BLaER1 treated with 17β-estradiol and CSF1 and Interleukin-3, amounts not matched to agents 10 nM and 100 nM (cell line): ENCODE measurements around the gene AKAP12.
A peak's percentile ranks its signal among the peaks of the same experiment; 100 is the strongest.

ENCODE experiments used
- H3K27ac ChIP-seq, 11 experiments: shearing (Covaris generic); formaldehyde crosslinking; 2 replicates each; pipeline ENCODE4 v1.8.1; 2022
- H3K27me3 ChIP-seq, 11 experiments: shearing (Covaris generic); formaldehyde crosslinking; 2 replicates each; pipeline ENCODE4 v1.8.1; 2022
- H3K36me3 ChIP-seq, 11 experiments: shearing (Covaris generic); formaldehyde crosslinking; 2 replicates each; pipeline ENCODE4 v1.8.1; 2022
- H3K4me1 ChIP-seq, 10 experiments: shearing (Covaris generic); formaldehyde crosslinking; 2 replicates each; pipeline ENCODE4 v1.8.1; 2022
- H3K4me2 ChIP-seq, 11 experiments: shearing (Covaris generic); formaldehyde crosslinking; 2 replicates each; pipeline ENCODE4 v1.8.1; 2022
- H3K4me3 ChIP-seq, 10 experiments: shearing (Covaris generic); formaldehyde crosslinking; 2 replicates each; pipeline ENCODE4 v1.8.1; 2022
- H3K9ac ChIP-seq, 11 experiments: shearing (Covaris generic); formaldehyde crosslinking; 2 replicates each; pipeline ENCODE4 v1.8.1; 2022
- H3K9me3 ChIP-seq, 11 experiments: shearing (Covaris generic); formaldehyde crosslinking; replicated peaks in 1 of 11; 2 replicates each; pipeline ENCODE4 v1.8.1; 2022
- H4K20me1 ChIP-seq, 11 experiments: shearing (Covaris generic); formaldehyde crosslinking; 2 replicates each; pipeline ENCODE4 v1.8.1; 2022
- Cebpa-rat ChIP-seq, 11 experiments: shearing (Covaris generic); IDR thresholded peaks; 2 replicates each; pipeline ENCODE4 v1.8.1; 2022

The AKAP12 gene

DNA sequence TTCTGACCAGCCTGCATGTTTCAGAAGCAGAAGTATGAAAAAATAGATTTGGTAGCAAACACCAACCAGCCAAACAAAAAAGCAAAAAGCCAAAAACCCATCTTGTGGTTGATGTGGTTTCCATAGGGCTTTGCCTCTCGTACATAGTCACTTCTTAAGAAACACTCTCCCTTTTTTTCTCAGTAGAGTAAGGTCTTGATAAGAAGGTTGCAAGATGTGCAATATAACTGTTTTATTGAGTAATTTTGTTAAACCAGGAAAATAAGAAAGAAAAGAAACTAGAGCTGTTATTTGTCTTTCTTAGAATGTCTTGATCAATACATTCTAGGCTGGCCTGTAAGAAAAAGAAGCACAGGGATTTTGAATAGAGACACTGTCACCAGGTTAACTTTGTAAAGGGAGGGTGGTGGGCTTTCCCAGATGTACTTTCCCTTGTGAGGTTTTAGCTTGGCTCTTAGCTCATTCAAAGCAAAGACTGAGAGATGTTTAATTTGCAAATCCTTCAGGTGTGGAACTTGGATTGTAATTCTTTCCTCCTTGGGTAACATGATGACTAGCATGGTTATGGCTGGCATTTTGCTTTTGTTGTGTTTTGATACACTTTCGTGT is 49.7 kb downstream of the AKAP12 start:
- H3K4me1 ChIP-seq = peaks cover 38 to 90% (median 73%) of the 10 kb centered on the region in 10 experiments
- peak overlapping the region; percentile 61 to 88 (median 74) for H3K4me2 ChIP-seq
- H3K9ac ChIP-seq = peak overlapping the region in 1 of 11 experiments; percentile 15; a peak in 4 of 22 replicates
- H4K20me1 ChIP-seq = peaks cover 0 to 94% (median 50%) of the 10 kb centered on the region in 11 experiments; a peak in 17 of 22 replicates
- H3K27me3 ChIP-seq = peaks cover 0 to 39% (median 0%) of the 10 kb centered on the region in 11 experiments; a peak in 6 of 22 replicates
- no peaks in the 10 kb centered on the region for H3K9me3 ChIP-seq
- H3K27ac ChIP-seq = peak overlapping the region in 7 of 11 experiments; percentile 31 to 69 (median 40); a peak in 9 of 22 replicates
- H3K36me3 ChIP-seq = peaks cover 0 to 52% (median 9%) of the 10 kb centered on the region in 11 experiments; a peak in 13 of 22 replicates
- peak overlapping the region in 1 of 10 experiments; percentile 5; a peak in 2 of 20 replicates for H3K4me3 ChIP-seq
- TF ChIP-seq Cebpa-rat (IDR thresholded peaks at IDR 0.05) = peak in 3 of 11 experiments; percentile 12 to 69 (median 45); a peak in 3 of 22 replicates

DNA sequence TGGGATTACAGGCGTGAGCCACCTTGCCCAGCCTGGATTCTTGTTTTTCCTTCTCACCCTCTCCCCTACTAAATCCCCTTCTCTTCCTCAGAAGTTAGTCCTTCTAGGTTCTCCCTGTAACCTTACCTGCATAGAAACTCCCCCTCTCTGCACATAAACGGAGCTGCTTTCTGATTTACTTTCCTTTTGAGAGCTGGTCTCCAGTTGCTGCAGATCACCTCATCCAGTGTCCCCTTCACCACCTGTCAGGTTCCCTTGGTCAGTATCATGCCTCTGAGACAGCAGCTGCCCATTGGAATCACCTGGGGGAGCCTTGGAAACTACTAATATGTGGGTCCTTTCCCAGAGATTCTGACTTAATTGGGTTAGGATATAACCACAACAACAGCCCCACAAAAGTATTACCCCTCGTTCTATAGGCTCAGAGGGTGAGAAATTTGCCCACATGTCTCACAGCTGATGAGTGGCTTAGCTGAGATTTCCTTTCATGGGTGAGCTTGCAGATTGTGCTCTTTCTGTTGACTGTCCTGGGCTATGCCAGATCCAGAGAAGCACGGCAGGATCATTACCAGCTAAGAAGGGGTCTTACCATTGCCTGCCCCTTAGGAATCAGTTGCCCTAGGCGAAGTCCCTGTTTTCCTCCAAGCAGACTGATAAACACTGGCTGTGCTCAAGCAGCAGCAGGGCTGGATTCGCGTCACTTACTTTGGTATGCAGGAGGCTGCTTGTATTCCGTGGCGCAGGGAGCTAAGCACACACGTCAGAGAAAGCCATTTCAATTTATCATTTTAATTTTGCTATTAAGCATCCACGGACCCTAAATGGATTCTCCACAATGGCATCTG is 51.3 kb downstream of the AKAP12 start:
- no peak for TF ChIP-seq Cebpa-rat (IDR thresholded peaks at IDR 0.05)
- H3K4me2 ChIP-seq = peak overlapping the region in 10 of 11 experiments; percentile 2 to 88 (median 74); a peak in 19 of 22 replicates
- H3K27me3 ChIP-seq = peaks cover 0 to 39% (median 0%) of the 10 kb centered on the region in 11 experiments; a peak in 6 of 22 replicates
- H3K4me1 ChIP-seq = peaks cover 22 to 90% (median 72%) of the 10 kb centered on the region in 10 experiments
- no peak overlapping the region for H3K4me3 ChIP-seq
- H3K27ac ChIP-seq = peak overlapping the region in 3 of 11 experiments; percentile 2 to 66 (median 21); a peak in 2 of 22 replicates
- H3K9me3 ChIP-seq = no peaks in the 10 kb centered on the region
- H3K9ac ChIP-seq = no peak overlapping the region
- peaks cover 0 to 94% (median 59%) of the 10 kb centered on the region in 11 experiments; a peak in 18 of 22 replicates for H4K20me1 ChIP-seq
- H3K36me3 ChIP-seq = peaks cover 0 to 50% (median 7%) of the 10 kb centered on the region in 11 experiments; a peak in 13 of 22 replicates

GRCh38 chr6:151291722-151292059 is 51.9 kb downstream of the AKAP12 start:
- Histone ChIP-seq H3K36me3 (peaks cover 0 to 44% (median 3%) of the 10 kb centered on the region in 11 experiments; a peak in 9 of 22 replicates), H3K27ac (no peak overlapping the region), H3K27me3 (peaks cover 0 to 39% (median 0%) of the 10 kb centered on the region in 11 experiments; a peak in 6 of 22 replicates), H4K20me1 (peaks cover 0 to 96% (median 59%) of the 10 kb centered on the region in 11 experiments; a peak in 18 of 22 replicates), H3K4me3 (no peak overlapping the region), H3K9me3 (no peaks in the 10 kb centered on the region), H3K4me1 (peaks cover 17 to 90% (median 73%) of the 10 kb centered on the region in 10 experiments), H3K9ac (no peak overlapping the region), H3K4me2 (peak overlapping the region in 8 of 11 experiments; percentile 71 to 88 (median 75); a peak in 13 of 22 replicates)
- no peak for TF ChIP-seq Cebpa-rat (IDR thresholded peaks at IDR 0.05)

DNA sequence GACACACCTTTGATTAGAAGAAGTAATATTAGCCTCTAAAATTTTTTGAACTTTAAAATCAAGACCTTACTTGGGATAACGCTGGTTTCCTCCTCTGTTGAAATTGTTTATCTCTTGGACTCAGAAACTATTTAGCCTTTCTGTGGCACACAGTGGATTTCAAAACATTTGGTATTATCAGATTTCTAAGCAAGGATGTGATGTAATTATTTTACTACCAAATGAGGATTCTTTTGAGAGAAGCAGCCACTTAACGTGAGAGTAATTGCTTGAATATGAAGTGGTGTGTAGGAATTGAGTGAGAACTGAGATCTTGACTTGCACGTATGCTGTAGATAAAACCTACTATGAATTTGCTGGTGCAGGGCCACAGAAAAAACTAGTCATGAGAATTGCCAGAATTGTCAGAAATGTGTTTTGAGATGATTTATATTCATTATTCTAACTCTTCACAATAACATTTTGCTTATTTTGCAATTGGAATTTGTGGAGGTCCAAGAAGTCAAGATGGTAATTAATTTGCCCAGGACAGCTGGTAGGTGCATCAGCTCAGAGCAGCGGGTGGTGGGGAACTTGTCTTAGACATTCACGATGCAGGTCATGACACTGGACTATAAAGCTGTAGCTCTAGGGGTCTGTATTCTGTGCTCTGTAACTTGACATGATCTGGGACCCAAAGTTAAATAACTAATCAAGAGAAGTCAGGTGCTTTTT is 53.4 kb downstream of the AKAP12 start:
- peaks cover 0 to 99% (median 57%) of the 10 kb centered on the region in 11 experiments; a peak in 18 of 22 replicates for H4K20me1 ChIP-seq
- H3K36me3 ChIP-seq = peaks cover 0 to 47% (median 0%) of the 10 kb centered on the region in 11 experiments; a peak in 7 of 22 replicates
- H3K9me3 ChIP-seq = no peaks in the 10 kb centered on the region
- no peak overlapping the region for H3K27ac ChIP-seq
- peaks cover 17 to 98% (median 73%) of the 10 kb centered on the region in 10 experiments for H3K4me1 ChIP-seq
- no peak for TF ChIP-seq Cebpa-rat (IDR thresholded peaks at IDR 0.05)
- peak overlapping the region in 4 of 11 experiments; percentile 0 to 17 (median 3); a peak in 1 of 22 replicates for H3K4me2 ChIP-seq
- peaks cover 0 to 38% (median 0%) of the 10 kb centered on the region in 11 experiments; a peak in 6 of 22 replicates for H3K27me3 ChIP-seq
- H3K4me3 ChIP-seq = no peak overlapping the region
- no peak overlapping the region for H3K9ac ChIP-seq

DNA sequence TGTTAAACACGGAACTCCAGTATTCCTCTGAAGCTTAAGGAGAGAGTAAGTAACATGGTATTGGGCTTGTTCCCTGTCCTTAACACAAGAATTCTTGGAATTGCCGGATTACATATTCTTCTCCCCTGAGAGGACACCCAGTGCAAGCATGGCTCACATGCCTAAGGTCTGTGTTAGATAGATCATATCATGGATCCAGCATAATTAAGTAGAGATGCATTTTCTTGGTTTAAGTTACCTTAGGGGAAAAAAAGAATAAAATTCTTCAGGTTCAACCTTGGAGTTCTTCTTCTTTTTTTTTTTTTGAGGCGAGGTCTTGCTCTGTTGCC is 53.9 kb downstream of the AKAP12 start:
- peaks cover 0 to 51% (median 0%) of the 10 kb centered on the region in 11 experiments; a peak in 7 of 22 replicates for H3K36me3 ChIP-seq
- peaks cover 0 to 33% (median 0%) of the 10 kb centered on the region in 11 experiments; a peak in 6 of 22 replicates for H3K27me3 ChIP-seq
- H3K9ac ChIP-seq = no peak overlapping the region
- no peak overlapping the region for H3K4me3 ChIP-seq
- H3K27ac ChIP-seq = no peak overlapping the region
- H3K9me3 ChIP-seq = no peaks in the 10 kb centered on the region
- H3K4me1 ChIP-seq = peaks cover 16 to 98% (median 70%) of the 10 kb centered on the region in 10 experiments
- no peak for TF ChIP-seq Cebpa-rat (IDR thresholded peaks at IDR 0.05)
- peaks cover 0 to 99% (median 52%) of the 10 kb centered on the region in 11 experiments; a peak in 18 of 22 replicates for H4K20me1 ChIP-seq
- peak overlapping the region in 2 of 11 experiments; percentile 0 to 43; a peak in 2 of 22 replicates for H3K4me2 ChIP-seq

DNA sequence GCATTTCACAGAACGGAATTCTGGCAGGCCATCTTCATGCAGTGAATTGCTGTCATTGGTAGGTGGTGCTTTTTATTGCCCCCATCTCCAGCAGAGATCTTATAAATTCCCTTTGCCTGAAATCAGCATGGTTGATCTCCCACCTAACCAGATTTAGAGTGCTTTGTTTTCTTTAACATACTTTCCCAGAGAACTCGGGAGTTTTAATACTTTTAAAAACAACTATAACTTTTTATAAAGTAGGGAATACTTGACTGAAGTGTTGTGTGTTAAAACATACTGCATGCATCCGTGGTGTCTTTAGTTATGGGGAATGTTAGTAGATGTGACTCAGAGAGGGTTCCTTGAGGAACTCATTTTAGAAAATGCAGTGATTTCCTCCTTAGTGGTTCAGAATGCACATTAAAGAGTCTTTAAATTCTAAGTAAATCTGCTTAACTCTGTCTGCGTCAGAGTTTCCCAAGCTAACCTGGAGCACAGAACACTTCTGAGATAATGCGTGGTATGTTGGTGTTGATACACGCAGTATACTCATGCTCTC is 54.9 kb downstream of the AKAP12 start:
- H3K9me3 ChIP-seq = no peaks in the 10 kb centered on the region
- peaks cover 15 to 98% (median 70%) of the 10 kb centered on the region in 10 experiments for H3K4me1 ChIP-seq
- H3K4me2 ChIP-seq = peak overlapping the region in 7 of 11 experiments; percentile 13 to 53 (median 47); a peak in 9 of 22 replicates
- no peak overlapping the region for H3K9ac ChIP-seq
- H3K27me3 ChIP-seq = peaks cover 0 to 30% (median 0%) of the 10 kb centered on the region in 11 experiments; a peak in 6 of 22 replicates
- TF ChIP-seq Cebpa-rat (IDR thresholded peaks at IDR 0.05) = no peak
- H3K36me3 ChIP-seq = peaks cover 0 to 51% (median 0%) of the 10 kb centered on the region in 11 experiments; a peak in 7 of 22 replicates
- no peak overlapping the region for H3K27ac ChIP-seq
- peaks cover 0 to 99% (median 43%) of the 10 kb centered on the region in 11 experiments; a peak in 18 of 22 replicates for H4K20me1 ChIP-seq
- no peak overlapping the region for H3K4me3 ChIP-seq

DNA sequence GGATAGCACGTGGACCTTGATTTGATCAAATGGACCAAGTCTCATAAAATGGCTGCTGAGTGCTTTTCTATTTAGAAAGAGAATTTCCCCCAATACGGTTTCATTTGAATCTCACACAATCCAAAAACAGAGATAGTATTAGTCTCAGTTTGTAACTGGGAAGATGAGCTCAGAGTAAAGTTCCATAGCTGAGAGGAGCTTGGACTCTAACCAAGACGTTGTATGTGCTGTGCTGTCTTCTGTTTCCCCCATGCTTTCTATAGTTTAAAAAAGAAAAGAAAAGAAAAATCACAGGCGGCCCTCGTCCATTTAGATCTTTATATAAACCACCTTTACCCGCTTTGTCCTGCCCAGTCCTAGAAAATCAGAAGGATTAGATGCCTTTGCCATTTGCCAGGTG is 58.1 kb downstream of the AKAP12 start:
- Histone ChIP-seq H3K9ac (no peak overlapping the region), H3K4me2 (peak overlapping the region in 2 of 11 experiments; percentile 42 to 44; a peak in 2 of 22 replicates), H3K36me3 (peaks cover 0 to 54% (median 17%) of the 10 kb centered on the region in 11 experiments; a peak in 16 of 22 replicates), H3K4me3 (no peak overlapping the region), H3K4me1 (peaks cover 21 to 81% (median 55%) of the 10 kb centered on the region in 10 experiments), H3K27ac (no peak overlapping the region), H4K20me1 (peaks cover 0 to 99% (median 10%) of the 10 kb centered on the region in 11 experiments; a peak in 12 of 22 replicates), H3K9me3 (peaks cover 0 to 1% (median 0%) of the 10 kb centered on the region in 11 experiments; a peak in 1 of 22 replicates), H3K27me3 (0 out of 22 replicates have a peak, but pooled peaks cover 0 to 2% (median 0%) of the 10 kb centered on the region in 11 experiments)
- no peak for TF ChIP-seq Cebpa-rat (IDR thresholded peaks at IDR 0.05)
